ENCODE measurements around the gene ADORA3.

ADORA3 gene

DNA sequence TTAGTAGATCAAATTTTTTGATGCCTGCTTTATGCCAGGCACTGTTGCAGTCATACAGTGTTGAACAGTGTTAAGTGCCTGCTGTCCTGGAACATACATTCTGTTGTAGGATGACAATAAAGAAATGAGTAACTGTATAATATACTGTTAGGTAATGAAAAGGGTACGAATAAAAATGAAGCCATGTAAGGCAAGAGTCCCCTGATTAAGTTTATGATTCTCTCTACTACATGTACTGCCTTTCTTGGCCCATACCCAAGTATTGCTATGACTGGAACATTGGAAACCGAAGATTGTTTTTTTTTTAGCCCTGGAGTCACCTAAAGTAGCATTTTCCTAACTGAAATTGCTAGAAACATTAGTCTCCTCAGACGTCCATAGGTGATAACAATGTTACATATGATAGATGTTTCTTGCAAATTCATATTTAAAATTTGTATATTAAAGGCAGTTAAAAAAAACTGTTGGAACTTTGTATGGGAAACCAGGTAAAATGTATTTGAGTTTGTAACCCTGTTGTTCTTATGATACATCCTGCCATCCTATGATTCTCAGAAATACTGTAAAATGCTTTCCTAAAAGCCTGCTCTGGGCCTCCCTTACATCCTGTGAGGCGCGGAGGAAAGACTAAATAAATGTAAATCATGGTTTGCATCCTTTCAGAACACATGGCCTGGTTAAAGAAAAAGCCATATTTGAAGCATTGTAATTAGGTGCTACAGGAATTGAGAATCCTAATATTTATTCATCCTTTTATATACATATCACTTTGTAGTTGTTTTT is 48.4 kb downstream of the ADORA3 start:
- TF ChIP-seq, protein P1, sequence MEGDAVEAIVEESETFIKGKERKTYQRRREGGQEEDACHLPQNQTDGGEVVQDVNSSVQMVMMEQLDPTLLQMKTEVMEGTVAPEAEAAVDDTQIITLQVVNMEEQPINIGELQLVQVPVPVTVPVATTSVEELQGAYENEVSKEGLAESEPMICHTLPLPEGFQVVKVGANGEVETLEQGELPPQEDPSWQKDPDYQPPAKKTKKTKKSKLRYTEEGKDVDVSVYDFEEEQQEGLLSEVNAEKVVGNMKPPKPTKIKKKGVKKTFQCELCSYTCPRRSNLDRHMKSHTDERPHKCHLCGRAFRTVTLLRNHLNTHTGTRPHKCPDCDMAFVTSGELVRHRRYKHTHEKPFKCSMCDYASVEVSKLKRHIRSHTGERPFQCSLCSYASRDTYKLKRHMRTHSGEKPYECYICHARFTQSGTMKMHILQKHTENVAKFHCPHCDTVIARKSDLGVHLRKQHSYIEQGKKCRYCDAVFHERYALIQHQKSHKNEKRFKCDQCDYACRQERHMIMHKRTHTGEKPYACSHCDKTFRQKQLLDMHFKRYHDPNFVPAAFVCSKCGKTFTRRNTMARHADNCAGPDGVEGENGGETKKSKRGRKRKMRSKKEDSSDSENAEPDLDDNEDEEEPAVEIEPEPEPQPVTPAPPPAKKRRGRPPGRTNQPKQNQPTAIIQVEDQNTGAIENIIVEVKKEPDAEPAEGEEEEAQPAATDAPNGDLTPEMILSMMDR (conservative IDR thresholded peaks at IDR 0.05; ENCODE audit: low read depth): no peak
- DNase-seq (ENCODE audit: low spot score): no peak
- ChIA-PET CTCF (no interaction called here), POLR2A (ENCODE audit: low non-redundant PET) (no interaction called here)
- no peak overlapping the region for H3K27ac ChIP-seq

DNA sequence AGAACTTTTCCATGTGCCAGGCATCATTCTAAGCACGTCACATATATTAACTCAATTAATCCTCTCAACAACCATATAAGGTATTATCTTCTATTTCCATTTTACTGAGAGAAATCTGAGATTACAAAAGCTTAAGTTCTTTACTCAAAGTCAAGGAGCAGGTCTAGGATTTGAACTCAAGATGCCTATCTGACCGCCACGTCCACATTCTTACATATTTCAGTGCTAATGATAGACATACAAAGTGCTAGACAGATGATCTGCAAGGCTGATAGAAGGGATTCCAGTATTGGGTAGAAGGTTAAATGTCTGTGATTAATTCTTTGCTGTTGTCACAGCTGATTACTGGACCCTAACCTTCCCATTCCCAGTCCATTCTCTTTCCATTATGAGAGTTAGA is 49.7 kb downstream of the ADORA3 start:
- CTCF ChIA-PET: no interaction called here

GRCh38 chr1:111452581-111452980 is 50.9 kb downstream of the ADORA3 start:
- TF ChIP-seq, protein P1 (conservative IDR thresholded peaks at IDR 0.05; ENCODE audit: low read depth): no peak
- CTCF ChIA-PET: no interaction called here
- no peak overlapping the region for H3K27ac ChIP-seq
- POLR2A ChIA-PET (ENCODE audit: low non-redundant PET): interaction anchor here (0.6 kb wide), 1 partner anchor 158 kb away, joined by 4 read pairs; no protein-coding TSS in a partner anchor
- no peak for DNase-seq (ENCODE audit: low spot score)

More for the DNA sequence above, 49.7 kb downstream of the ADORA3 start:
- no peak for DNase-seq (ENCODE audit: low spot score)
- no peak overlapping the region for H3K27ac ChIP-seq
- POLR2A ChIA-PET (ENCODE audit: low non-redundant PET): interaction anchor here (0.6 kb wide), 1 partner anchor 8 kb away, joined by 4 read pairs; no protein-coding TSS in a partner anchor
- TF ChIP-seq, protein P1 (conservative IDR thresholded peaks at IDR 0.05; ENCODE audit: low read depth): no peak

GRCh38 chr1:111450185-111450584 is 53.2 kb downstream of the ADORA3 start:
- CTCF ChIA-PET: interaction anchor here (0.6 kb wide), 1 partner anchor 684 kb away, joined by 5 read pairs; no protein-coding TSS in a partner anchor
- TF ChIP-seq, protein P1 (conservative IDR thresholded peaks at IDR 0.05; ENCODE audit: low read depth): no peak
- POLR2A ChIA-PET (ENCODE audit: low non-redundant PET): no interaction called here
- DNase-seq (ENCODE audit: low spot score): no peak
- no peak overlapping the region for H3K27ac ChIP-seq

DNA sequence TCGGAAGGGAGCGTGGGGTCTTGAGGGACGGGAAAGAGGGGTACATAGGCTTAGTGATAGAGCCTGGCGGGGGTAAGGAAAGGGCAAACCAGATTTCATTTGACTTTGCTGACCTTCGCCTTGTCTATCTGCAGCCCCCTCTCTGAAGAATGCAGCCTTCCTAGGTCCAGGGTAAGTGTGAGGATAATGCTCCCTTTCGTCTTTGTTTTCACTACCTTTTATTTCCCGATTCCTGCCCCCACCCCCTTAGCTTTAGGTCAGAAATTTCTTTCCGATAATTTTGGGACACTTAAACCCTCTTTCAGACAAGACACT is 53.8 kb downstream of the ADORA3 start:
- CTCF ChIA-PET: interaction anchor here (0.6 kb wide), 1 partner anchor 683 kb away, joined by 5 read pairs; no protein-coding TSS in a partner anchor
- TF ChIP-seq, protein P1 (conservative IDR thresholded peaks at IDR 0.05; ENCODE audit: low read depth): no peak

More for the DNA sequence above, 53.8 kb downstream of the ADORA3 start:
- POLR2A ChIA-PET (ENCODE audit: low non-redundant PET): no interaction called here
- DNase-seq (ENCODE audit: low spot score): no peak
- H3K27ac ChIP-seq: peak overlapping the region; percentile 80

All from RWPE1 (cell line).